GM21526 (cell line): ENCODE data around the gene A2M.

Experiments used
- ATAC-seq: cut with Tn5 transposase; IDR thresholded peaks from one replicate; pipeline ENCODE4 v1.9.1; 2021; ENCODE audit warnings: moderate library complexity; ENCODE audit not compliant: unreplicated experiment, low FRiP score

The A2M gene

GRCh38 chr12:9076733-9077132 is 39.0 kb downstream of the A2M start:
- no peak for ATAC-seq

- ATAC-seq: no peak
Observed at GRCh38 chr12:9075138-9075535, 40.6 kb downstream of the A2M start.

- ATAC-seq: no peak
Observed at GRCh38 chr12:9074484-9075137, 41.1 kb downstream of the A2M start.

GRCh38 chr12:9073076-9073475 is 42.6 kb downstream of the A2M start:
- ATAC-seq: no peak

- ATAC-seq: no peak
Observed at GRCh38 chr12:9072481-9073038, 43.2 kb downstream of the A2M start.

- ATAC-seq: no peak
Observed at GRCh38 chr12:9071969-9072368, 43.8 kb downstream of the A2M start.

- ATAC-seq: no peak
Observed at GRCh38 chr12:9071518-9071917, 44.2 kb downstream of the A2M start.

GRCh38 chr12:9070351-9070750 is 45.4 kb downstream of the A2M start:
- ATAC-seq: no peak

GRCh38 chr12:9068600-9068999 is 47.1 kb downstream of the A2M start:
- no peak for ATAC-seq

- no peak for ATAC-seq
Observed at GRCh38 chr12:9068086-9068485, 47.6 kb downstream of the A2M start.

- no peak for ATAC-seq
Observed at GRCh38 chr12:9066755-9067423, 48.8 kb downstream of the A2M start.

- ATAC-seq: no peak
Observed at GRCh38 chr12:9066183-9066623, 49.5 kb downstream of the A2M start.

GRCh38 chr12:9065607-9065856 is 50.2 kb downstream of the A2M start:
- ATAC-seq: no peak

GRCh38 chr12:9064815-9065606 is 50.7 kb downstream of the A2M start:
- ATAC-seq: no peak

GRCh38 chr12:9064201-9064814 is 51.4 kb downstream of the A2M start:
- ATAC-seq: peak; percentile 66

GRCh38 chr12:9052610-9053009 is 63.1 kb downstream of the A2M start:
- ATAC-seq: no peak

- no peak for ATAC-seq
Observed at GRCh38 chr12:9051158-9051550, 64.6 kb downstream of the A2M start.

GRCh38 chr12:9050521-9051157 is 65.1 kb downstream of the A2M start:
- no peak for ATAC-seq

- no peak for ATAC-seq
Observed at GRCh38 chr12:9049520-9050133, 66.1 kb downstream of the A2M start.

GRCh38 chr12:9048930-9049329 is 66.8 kb downstream of the A2M start:
- ATAC-seq: no peak
